Bronchial epithelial cell (primary cell): ENCODE results near the gene MAP1B. TPM values are rescaled to one million over a fixed set of nuclear protein-coding genes. Genes with fewer than 3 reads are reported as not detected.

Experiments used
- DNase-seq: peaks from one replicate; pipeline ENCODE4 v3.0.0-alpha.2; 2010; ENCODE audit warnings: low read depth
- FAIRE-seq: peaks from 2 replicates; lab custom pipeline; 2011; peaks lifted over from hg19 to GRCh38; lab: Jason Lieb, UNC
- H3K27me3 ChIP-seq: 2 replicates; pipeline ENCODE4 v1.5.1; 2011; ENCODE audit warnings: low read length; ENCODE audit not compliant: control insufficient read depth, insufficient read depth
- H3K36me3 ChIP-seq: 2 replicates; pipeline ENCODE4 v1.5.1; 2011; ENCODE audit warnings: low read length; ENCODE audit not compliant: control insufficient read depth, insufficient read depth
- H3K4me3 ChIP-seq: 2 replicates; pipeline ENCODE4 v1.5.1; 2011; ENCODE audit warnings: mild to moderate bottlenecking, low read depth, low read length, control low read depth
- total RNA-seq: library from RNA; depleted of rRNA; stranded (reverse); fragments of >200 nt; gene quantifications from 2 replicates; pipeline ENCODE4 v1.2.1, GENCODE V29; 2014
- TF ChIP-seq, protein P1 (sequence below): IDR thresholded peaks from 2 replicates; pipeline ENCODE4 v1.5.1; 2011; ENCODE audit warnings: mild to moderate bottlenecking, moderate library complexity, low read length, control low read depth, inconsistent platforms; ENCODE audit not compliant: insufficient read depth, severe bottlenecking

Gene MAP1B
- total RNA-seq, 1 donor from 2014 or later: 5.8 TPM

DNA sequence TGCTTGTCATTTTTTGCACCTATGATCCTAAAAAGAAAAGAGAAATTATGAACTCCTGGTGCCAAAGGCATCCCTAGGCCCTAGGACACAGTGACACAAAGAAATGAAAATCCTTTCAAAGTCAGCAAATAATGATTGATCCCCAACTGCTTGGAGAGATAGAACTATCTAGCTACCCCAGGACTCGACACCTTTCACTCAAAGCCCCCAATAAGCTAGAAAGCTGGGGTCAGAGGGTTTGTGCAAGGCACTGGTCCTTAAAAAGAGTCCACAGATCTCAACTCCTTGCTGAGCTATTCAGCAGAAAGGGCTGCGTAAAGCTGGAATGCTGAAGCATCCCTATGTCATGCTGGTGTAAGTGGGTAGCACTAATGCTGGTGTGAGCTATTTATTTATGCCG is 31.8 kb upstream of the MAP1B start:
- FAIRE-seq: no peak
- Histone ChIP-seq H3K27me3 (peaks cover 2% of the 10 kb centered on the region), H3K36me3 (no peaks in the 10 kb centered on the region), H3K4me3 (no peak overlapping the region)
- DNase-seq: no peak
- TF ChIP-seq, protein P1, sequence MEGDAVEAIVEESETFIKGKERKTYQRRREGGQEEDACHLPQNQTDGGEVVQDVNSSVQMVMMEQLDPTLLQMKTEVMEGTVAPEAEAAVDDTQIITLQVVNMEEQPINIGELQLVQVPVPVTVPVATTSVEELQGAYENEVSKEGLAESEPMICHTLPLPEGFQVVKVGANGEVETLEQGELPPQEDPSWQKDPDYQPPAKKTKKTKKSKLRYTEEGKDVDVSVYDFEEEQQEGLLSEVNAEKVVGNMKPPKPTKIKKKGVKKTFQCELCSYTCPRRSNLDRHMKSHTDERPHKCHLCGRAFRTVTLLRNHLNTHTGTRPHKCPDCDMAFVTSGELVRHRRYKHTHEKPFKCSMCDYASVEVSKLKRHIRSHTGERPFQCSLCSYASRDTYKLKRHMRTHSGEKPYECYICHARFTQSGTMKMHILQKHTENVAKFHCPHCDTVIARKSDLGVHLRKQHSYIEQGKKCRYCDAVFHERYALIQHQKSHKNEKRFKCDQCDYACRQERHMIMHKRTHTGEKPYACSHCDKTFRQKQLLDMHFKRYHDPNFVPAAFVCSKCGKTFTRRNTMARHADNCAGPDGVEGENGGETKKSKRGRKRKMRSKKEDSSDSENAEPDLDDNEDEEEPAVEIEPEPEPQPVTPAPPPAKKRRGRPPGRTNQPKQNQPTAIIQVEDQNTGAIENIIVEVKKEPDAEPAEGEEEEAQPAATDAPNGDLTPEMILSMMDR: no peak

DNA sequence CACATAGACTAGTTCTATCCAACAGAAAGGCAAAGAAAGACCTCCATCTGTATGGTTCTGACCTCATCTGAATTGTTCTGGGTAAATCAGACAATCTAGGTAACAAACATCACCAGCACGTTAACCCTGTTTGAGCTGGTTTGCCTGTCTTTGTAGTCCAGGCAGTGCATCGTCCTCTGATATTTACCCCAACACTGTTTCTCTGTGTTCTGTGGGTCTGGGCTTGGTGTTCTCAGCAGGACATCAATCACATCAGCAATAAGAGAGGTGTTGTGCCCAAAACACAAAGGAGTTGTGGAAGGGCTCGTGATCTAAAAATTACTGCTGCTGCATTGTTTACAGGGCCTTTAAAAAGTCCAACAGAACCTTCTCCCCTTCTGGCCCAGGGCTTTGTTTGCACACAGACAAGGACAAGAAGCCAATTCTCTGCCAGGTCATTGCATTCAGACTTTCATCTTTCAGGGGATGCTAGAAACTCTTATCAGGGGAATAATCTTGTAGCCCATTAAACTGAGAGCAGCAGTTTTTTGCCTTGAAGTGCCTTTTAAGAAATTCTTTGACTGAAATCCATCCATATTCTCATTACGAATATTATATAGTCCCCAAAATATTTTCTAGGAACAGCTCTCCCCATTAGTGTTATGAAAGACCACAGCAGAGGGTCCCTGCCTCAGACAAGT is 30.5 kb upstream of the MAP1B start:
- DNase-seq (no peak), FAIRE-seq (peak; percentile 23)
- Histone ChIP-seq H3K27me3 (peaks cover 3% of the 10 kb centered on the region), H3K36me3 (no peaks in the 10 kb centered on the region), H3K4me3 (no peak overlapping the region)
- TF ChIP-seq, protein P1: no peak

DNA sequence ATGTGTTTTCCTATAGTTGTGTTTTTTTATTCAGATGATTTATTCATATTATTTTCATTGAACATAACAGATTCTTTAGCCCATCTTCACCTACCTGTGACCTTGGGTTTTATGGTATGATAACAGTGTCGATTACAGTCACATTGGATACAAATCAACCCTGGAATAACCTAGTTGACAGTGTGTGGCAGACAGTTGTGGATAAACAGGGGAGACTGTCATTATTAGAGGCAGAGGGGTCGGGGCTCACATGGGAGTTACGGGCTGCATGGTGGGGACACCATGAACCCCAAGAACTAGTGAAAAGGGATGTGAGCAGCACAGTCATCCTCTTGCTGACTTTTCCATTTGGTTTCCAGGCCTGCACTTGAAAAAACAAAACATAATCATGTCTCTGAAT is 29.9 kb upstream of the MAP1B start:
- FAIRE-seq (no peak), DNase-seq (no peak)
- TF ChIP-seq, protein P1: no peak
- H3K4me3 ChIP-seq: no peak overlapping the region
- no peaks in the 10 kb centered on the region for H3K36me3 ChIP-seq
- peaks cover 3% of the 10 kb centered on the region for H3K27me3 ChIP-seq

DNA sequence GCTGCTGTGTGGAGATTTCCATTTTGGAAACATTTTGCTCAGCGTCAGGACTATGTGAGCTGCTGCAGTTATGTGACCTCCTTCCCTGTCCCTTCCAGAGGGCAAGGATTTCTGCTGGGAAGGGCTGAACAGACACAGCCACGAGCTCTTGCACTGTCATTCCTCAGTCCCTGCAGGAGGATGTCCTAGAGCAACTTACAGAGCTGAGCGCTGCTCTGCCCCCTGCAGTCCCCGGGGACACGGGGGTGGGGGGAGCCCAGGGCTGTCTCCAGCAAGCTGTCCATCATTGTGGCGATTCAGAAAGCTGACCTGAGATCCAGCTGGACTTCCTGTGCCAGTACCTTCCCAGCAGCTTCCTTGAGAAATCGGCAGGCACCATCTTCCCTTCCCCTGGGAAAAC is 28.0 kb upstream of the MAP1B start:
- H3K4me3 ChIP-seq: no peak overlapping the region
- DNase-seq: no peak
- TF ChIP-seq, protein P1: no peak

DNA sequence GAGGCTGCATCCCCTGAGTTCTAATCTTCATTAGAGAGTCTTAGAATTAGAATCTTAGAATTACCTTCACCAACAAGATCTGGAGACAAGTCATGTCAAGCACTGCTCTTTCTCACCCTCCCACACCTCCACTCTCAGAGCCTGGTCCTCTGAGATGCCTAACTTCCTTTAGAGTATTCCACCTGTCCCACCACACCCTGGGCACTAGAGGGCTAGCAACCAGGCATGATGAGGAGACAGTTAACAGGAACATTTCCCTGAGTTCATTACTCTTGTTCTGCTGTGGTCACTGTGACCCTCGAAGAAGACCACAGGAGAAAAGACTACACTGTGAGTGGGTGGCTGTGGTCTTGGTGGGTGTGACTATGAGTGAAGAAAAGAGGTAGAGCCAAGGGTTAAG is 25.2 kb upstream of the MAP1B start:
- TF ChIP-seq, protein P1: peak; percentile 4
- no peak for FAIRE-seq
- peaks cover 2% of the 10 kb centered on the region for H3K27me3 ChIP-seq
- H3K36me3 ChIP-seq: no peaks in the 10 kb centered on the region
- H3K4me3 ChIP-seq: no peak overlapping the region
- DNase-seq: no peak

More for the DNA sequence above, 28.0 kb upstream of the MAP1B start:
- peaks cover 2% of the 10 kb centered on the region for H3K27me3 ChIP-seq
- H3K36me3 ChIP-seq: no peaks in the 10 kb centered on the region
- no peak for FAIRE-seq

DNA sequence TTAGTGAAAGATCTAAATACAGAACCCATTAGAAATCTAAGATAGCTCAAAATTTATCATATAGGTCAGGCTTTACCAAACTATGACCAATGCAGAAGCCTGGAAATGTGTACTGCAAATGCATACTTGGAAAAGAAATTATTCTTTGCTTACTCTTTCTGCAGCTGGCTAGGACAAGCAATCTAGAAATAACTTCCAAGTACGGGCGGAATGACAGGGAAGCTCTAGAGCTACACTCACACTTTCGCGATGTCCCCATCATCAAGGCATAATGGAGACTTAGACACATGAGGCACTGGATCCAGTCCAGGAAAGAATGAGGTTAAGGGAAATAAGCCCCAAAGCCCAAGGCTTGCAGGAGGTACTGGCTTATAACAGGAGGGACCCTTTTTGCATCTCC is 22.4 kb upstream of the MAP1B start:
- Histone ChIP-seq H3K27me3 (peaks cover 2% of the 10 kb centered on the region), H3K36me3 (no peaks in the 10 kb centered on the region), H3K4me3 (no peak overlapping the region)
- TF ChIP-seq, protein P1: no peak
- DNase-seq: no peak
- no peak for FAIRE-seq
